NT2/D1 (cell line): ENCODE measurements around the gene TBC1D3E.
"Not testable (repeated sequence)": the region's sequence is repeated elsewhere in the genome, so short reads cannot be mapped to it uniquely, and the experiment has no call there.

Experiments
- YY1 ChIP-seq: IDR thresholded peaks from 2 replicates; pipeline ENCODE4 v1.6.1; 2011; ENCODE audit not compliant: insufficient read length, insufficient read depth
- ZNF274 ChIP-seq: IDR thresholded peaks from 2 replicates; pipeline ENCODE4 v1.6.1; 2011; ENCODE audit warnings: mild to moderate bottlenecking, low read depth, low read length

DNA sequence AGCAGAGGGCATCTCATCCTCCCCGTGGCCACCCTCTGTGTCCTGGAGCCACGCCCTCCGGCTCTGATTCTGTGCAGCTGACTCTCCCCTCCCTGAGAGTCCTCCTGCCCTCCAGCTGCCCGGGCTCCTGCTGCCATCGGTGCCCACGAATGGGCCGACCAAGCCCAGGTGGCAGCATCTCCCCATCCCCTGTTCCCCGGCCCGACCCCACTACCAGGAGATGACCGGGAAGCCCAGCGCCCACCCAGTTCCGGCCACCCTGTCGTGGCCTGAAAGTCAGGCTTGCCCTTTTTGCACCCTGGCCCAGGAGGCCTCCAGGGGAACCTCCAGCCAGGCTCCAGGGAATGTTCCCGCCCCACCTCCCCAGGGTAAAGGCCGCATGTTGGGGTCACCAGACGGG is 7.1 kb downstream of the TBC1D3E start:
- TF ChIP-seq YY1, ZNF274: not testable (repeated sequence)
